ENCODE data around the gene CCDC144A. TPM values are rescaled to one million over a fixed set of nuclear protein-coding genes. Genes with fewer than 3 reads are reported as not detected.
"Not testable (repeated sequence)": the region's sequence is repeated elsewhere in the genome, so short reads cannot be mapped to it uniquely, and the experiment has no call there.

The CCDC144A gene
- total RNA-seq, 1 experiment from 2014 or later = 0.26 TPM

DNA sequence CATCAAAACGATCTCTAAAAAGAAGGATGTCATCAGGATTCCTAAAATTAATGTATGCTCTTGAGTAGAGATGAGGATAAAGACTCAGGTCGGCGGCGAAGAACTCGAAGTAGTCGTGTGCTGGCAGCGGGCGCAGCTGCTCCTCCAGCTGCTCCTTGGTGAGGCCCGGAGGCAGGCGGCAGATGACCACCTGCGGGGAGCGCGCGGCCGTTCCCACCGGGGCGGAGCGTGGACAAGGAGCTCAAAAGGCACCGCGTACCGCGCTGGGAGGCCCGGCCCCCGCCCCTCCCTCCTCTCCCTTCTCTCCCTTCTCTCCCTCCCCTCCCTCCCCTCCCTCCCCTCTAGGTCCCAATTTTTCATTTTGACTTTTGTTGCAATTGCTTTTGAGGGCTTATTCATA lies 56.5 kb downstream of the CCDC144A start:
- H3K9me3 ChIP-seq, DNase-seq, H3K4me3 ChIP-seq, H3K27me3 ChIP-seq, H3K36me3 ChIP-seq: not testable (repeated sequence)

DNA sequence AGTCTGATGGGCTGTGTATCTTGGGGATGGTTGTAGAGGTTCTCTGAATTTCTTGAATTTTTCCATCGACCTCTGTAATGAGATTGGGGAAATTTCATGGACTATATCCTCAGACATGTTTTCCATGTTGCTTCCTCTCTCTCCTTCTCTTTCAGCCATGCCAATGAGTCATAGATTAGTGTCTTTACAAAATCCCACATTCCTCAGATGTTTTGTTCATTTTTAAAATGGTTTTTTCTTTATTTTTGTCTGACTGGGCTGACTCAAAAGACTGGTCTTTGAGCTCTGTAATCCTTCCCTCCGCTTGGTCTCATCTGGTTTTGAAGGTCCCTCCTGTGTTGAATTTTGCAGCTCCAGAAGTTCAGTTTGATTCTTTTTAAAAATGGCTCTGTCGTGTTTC lies 60.5 kb downstream of the CCDC144A start:
- H3K36me3 ChIP-seq, H3K27me3 ChIP-seq, H3K9me3 ChIP-seq, DNase-seq, H3K4me3 ChIP-seq: not testable (repeated sequence)

DNA sequence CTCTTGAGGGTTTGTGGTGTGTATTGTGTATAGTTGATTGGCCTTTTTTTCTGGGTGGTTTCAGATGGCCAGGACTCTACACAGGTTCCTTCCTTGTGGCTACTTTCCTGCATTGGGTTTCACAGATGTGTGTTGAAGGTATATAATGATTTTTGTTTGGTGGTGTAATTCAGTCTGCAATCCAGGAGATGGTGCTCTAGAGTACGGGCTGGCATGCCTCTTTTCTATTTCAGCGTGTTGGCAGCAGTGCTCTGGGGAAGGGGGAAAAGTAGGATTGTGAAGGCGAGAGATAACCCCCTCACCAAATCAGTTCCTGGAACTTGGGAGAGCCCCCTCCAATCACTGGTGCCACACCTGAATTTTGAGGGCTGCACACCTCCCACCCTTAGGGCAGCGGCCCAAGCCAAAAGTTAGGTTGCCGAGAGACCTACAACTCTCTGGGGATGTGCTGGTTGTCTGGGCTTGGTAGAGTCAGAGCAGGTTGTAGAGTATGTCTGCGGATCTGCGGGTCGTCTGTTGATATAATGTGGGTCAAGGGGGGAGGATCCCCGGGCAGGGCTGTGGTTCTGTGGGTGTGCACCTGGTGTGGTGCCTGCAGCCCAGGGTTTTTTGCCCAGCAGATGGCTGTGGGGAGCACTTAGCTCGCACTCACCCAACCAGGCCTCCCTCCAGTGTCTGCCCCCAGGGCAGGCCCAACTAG lies 61.3 kb downstream of the CCDC144A start:
- H3K27me3 ChIP-seq, H3K36me3 ChIP-seq, DNase-seq, H3K4me3 ChIP-seq, H3K9me3 ChIP-seq: not testable (repeated sequence)

DNA sequence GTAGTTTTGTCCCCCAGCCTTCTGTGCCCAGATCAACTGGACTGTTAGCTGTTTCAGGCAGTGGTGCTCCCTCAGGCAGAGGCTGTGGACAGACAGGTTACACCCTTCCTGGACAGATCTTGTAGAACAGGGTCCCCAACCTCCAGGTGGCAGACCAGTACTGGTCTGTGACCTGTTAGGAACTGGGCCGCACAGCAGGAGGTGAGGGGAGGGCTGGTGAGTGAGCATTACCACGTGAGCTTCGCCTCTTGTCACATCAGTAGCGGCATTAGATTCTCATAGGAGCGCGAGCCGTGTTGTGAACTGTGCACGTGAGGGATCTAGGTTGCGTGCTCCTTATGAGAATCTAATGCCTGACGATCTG lies 61.9 kb downstream of the CCDC144A start:
- H3K27me3 ChIP-seq, H3K36me3 ChIP-seq, H3K9me3 ChIP-seq, DNase-seq, H3K4me3 ChIP-seq: not testable (repeated sequence)

DNA sequence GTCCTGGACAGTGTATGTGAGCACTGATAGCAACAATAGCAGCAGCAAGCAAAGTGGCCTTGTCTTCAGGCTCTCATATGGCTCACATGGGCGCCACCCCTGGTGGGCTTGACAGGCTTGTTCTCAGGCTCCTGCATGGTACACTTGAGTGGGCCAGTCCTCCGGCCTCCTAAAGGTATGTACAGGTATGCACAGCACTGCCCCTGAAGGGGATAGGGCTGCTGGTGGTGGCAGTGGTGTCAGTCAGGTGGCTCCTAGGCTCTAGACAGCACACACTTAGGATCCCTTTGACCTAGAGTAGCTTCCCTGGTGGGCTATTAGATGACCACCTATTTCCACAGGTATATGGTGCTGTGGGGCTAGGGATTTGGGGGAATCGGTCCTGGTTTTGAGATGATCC lies 67.5 kb downstream of the CCDC144A start:
- not testable (repeated sequence) for H3K4me3 ChIP-seq

DNA sequence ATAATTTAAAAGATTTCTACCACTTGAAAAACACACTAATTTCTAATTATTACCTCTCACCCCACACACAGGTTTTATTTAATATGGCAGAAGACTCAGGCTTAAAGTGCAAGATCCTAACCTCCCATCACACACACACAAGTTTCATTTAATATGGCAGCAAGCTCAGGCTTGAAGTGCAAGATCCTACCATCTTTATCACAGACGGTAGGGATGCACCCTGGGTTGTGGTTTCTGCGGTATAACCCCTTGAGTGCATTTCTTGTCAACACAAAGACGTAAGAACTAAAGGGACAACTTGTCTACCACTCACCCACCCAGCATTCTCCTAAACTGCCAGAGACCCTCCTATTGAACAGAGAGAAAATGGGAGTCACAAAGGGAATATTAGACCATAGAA lies 68.1 kb downstream of the CCDC144A start:
- not testable (repeated sequence) for DNase-seq, H3K36me3 ChIP-seq, H3K4me3 ChIP-seq, H3K9me3 ChIP-seq, H3K27me3 ChIP-seq

More for the DNA sequence above, 67.5 kb downstream of the CCDC144A start:
- not testable (repeated sequence) for DNase-seq, H3K9me3 ChIP-seq, H3K36me3 ChIP-seq, H3K27me3 ChIP-seq

DNA sequence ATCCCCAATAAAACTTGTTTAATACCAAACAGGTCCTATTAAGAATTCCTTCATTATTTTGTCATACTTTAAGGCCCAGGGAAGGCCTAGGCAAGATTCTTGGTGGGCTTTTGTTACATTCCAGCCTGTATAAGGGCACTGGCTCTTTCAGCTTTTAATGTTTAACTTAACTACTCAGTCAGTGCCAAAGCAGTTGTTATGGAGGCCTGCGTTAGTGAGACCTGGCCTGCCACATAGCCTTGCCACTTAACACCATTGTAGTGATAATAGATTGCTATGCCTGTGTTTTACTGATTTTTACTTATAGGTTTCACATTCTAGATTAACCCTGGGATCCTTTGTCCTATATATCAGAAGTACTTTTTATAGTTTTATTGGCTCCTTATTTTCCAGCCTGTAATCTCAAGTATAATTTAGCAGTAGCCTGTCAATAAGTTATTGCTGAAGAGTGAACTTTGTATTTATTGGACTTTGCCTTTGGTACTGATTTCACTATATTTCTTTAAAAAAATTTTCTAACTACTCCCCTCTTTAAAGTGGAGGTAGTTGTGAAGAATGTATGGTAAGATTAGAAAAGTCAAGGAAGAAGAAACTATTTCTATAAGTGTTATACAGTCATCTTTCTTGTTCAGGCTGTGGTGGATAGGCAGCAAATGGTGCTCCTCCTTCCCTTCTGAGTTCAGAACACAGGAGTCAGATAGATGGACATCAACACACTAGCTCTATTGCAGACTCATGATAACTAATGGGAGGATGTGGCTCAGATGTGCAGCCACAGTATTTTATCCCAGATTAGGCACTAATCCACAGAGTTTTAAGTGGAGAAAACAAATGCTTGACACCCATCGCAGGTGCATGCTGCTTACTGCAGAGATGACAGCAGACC lies 78.5 kb downstream of the CCDC144A start:
- not testable (repeated sequence) for H3K27me3 ChIP-seq, DNase-seq, H3K4me3 ChIP-seq, H3K36me3 ChIP-seq, H3K9me3 ChIP-seq

DNA sequence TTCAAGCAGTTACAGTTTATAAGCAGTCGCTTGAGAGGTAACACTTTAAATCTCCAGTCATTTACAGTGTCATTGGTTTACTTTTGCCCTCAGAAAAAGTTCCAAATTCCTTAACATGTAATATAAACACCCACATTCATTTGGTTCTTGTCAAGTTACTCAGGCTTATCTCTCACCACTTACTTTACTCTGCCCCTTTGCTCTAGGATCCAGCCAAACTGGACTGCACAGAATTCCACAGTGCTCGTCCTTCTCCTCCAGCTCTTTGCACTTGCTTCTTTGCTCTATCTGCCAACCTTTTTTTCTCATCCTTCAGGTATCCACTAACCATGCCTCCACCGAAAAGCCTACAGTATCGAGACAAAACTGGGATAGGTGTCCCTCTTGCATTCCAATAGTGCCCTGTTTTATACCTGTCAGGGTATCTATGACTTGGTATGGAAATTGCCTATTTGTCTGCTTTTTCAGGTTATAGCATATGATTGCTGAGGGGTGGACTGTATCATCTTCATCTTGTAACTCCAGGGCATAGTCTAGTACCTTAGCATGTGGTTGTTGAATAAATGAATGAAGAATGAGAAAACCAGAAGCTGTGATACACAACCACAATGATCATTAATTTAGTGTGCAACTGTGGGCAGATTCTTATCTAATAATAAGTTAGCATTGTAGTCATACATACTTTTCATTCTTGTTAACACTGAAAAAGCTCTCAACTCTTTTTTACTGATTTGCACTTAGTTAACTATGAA lies 82.5 kb downstream of the CCDC144A start:
- H3K4me3 ChIP-seq, DNase-seq, H3K27me3 ChIP-seq, H3K9me3 ChIP-seq, H3K36me3 ChIP-seq: not testable (repeated sequence)

DNA sequence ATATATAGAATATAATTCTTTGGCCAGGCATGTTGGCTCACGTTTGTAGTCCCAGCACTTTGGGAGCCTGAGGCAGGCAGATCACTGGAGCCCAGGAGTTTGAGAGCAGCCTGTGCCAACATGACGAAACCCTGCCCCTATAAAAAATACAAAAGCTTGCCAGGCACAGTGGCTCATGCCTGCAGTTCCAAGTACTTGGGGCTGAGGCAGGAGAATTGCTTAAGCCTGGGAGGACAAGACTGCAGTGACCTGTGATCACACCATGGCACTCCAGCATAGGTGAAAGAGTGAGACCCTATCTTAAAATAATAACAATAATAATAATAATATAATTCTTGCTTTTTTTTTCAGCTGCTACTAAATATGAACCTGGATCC lies 83.1 kb downstream of the CCDC144A start:
- H3K27me3 ChIP-seq, H3K9me3 ChIP-seq, H3K4me3 ChIP-seq, DNase-seq, H3K36me3 ChIP-seq: not testable (repeated sequence)

DNA sequence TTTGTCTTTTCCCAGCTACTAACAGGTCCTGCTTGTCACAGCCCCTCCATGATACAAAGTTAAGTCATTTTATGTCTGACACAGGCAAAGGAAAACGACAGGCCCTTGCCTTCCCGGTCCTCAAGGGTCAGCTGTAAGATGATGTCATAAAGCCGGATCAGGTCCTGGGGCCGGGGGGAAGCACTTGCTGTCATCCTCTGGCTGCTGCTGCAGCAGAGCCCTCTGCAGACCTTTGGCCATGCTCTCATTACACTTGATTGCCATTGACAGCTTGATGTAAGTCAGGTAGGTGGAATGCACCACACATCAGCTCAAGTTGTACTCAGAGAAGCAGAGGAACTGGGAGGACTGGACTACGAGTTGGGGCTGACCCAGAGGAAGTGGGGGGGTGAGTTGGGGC lies 97.8 kb downstream of the CCDC144A start:
- H3K27me3 ChIP-seq, H3K9me3 ChIP-seq, DNase-seq, H3K36me3 ChIP-seq, H3K4me3 ChIP-seq: not testable (repeated sequence)

DNA sequence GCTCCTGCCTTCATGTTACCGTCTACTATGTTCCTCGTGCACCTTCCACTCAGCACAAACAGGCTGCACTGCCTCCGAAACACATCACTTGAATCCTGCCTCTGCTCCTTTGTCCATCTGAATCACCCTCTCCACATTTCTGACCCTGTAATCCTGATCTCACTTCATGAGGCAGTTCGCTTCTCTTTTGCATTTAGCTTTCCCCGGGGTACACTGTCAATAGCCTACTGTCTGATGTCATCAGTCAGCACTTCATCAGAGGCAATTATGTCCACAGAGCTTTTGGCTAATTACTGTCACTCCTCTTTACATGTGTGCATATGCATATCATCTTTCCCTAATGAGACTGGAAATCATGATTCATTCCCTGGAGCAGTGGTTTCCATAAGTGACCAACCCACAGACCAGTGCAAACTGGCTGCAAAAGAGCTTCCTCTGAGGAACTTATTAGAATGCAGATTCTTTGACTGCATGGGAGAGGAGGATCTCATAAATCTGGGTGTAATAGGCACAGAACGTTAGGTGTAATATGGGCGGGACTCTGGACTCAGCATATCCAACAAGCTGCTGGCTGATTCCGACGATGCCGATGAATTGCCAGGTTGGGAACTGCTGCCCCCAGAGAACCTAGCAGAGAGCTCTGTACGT lies 99.0 kb downstream of the CCDC144A start:
- H3K9me3 ChIP-seq, H3K27me3 ChIP-seq, H3K36me3 ChIP-seq, H3K4me3 ChIP-seq, DNase-seq: not testable (repeated sequence)

DNA sequence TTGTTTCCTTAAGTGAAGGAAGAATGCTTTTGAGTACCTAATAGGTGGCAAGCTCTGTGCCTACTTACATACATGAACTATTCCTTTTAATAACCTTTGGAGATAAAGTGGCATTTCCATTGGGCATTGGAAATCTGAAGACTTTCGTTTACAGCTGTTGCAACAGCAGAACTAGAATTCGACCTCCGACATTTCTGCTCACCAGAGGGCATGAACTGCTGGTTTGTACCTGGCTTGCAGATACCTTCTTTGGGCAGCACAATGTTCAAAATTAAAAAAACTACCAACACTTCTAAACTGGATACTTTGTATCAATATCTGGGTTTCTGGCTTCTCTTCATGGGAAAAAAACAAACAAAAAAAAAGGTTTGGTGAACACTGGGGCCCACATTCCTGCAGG lies 99.6 kb downstream of the CCDC144A start:
- H3K9me3 ChIP-seq, H3K27me3 ChIP-seq, H3K4me3 ChIP-seq, DNase-seq, H3K36me3 ChIP-seq: not testable (repeated sequence)

DNA sequence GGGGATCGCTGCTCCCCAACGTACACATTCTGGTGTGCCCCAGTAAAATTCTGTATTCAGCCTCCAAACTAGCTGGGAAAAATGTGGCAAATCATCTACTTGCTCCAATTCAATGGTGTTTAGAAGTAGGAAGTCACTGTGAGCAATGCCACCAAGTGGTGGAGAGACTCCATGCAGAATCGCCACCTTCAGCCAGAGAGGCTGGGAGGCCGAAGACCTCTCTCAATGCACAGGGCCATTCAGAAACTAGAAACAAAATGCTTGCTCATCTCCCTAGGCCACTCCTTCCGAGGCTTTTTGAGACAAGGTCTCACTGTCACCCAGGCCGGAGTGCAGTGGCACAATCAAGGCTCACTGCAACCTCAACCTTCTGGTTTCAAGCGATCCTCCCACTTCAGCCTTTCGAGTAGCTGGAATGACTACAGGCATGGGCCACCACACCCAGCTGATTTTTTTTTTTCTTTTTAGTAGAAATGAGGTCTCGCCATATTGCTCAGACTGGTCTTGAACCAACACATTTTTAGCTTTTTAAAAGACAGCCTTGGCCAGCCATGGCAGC lies 100.4 kb downstream of the CCDC144A start:
- H3K36me3 ChIP-seq, H3K4me3 ChIP-seq, H3K9me3 ChIP-seq, H3K27me3 ChIP-seq, DNase-seq: not testable (repeated sequence)

DNA sequence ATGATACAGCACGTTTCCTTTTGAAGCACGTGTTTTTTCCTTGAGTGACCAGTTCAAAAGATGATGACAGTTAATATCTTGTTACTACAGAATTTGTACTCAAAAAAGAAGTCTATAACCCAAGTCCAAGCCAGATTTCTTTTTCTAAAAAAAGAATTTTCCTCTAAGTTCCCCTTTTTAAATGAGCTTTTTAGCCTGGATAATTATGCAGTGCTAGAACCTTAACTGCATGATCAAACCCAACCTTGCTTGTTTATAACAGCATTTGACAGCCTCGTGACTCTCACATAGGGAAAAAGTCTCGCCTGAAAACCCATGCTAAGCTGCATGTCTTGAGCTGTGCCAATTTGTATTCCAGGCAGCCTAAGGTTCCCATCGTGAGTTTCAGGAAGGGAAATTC lies 104.2 kb downstream of the CCDC144A start:
- H3K9me3 ChIP-seq, H3K4me3 ChIP-seq, H3K27me3 ChIP-seq, DNase-seq, H3K36me3 ChIP-seq: not testable (repeated sequence)

DNA sequence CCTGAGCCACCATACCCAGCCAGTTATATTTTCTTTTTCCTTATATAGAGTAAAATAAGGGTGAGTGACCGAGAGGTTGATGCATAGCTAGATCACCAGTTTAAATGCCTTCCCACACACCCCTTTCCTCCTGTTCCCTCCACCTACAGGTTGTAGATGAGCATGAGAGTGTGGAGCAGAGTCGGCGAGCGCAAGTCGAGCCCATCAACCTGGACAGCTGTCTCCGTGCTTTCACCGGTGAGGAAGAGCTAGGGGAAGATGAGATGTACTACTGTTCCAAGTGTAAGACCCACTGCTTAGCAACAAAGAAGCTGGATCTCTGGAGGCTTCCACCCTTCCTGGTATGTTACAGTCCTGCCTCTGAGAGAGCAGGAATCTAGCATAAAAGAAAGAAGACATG lies 105.9 kb downstream of the CCDC144A start:
- H3K27me3 ChIP-seq, H3K4me3 ChIP-seq, H3K36me3 ChIP-seq, H3K9me3 ChIP-seq, DNase-seq: not testable (repeated sequence)

DNA sequence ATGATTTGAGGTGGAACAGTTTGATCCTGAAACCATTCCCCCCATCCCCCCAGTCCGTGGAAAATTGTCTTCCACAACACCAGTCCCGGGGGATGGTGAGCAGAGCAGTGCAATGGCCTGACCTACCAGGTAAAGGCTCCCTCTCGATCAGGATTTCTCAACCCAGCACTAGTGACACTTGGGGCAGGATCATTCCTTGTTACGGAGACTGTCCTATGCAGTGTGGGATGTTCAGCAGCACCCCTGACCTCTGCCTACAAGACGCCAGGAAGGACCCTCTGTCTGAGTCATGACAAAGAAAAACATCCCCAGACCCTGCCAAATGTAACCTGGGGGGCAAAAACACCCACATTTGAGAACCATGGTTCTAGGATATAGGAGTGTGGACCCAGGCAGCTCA lies 114.8 kb downstream of the CCDC144A start:
- not testable (repeated sequence) for H3K27me3 ChIP-seq, H3K9me3 ChIP-seq, H3K4me3 ChIP-seq, DNase-seq, H3K36me3 ChIP-seq

DNA sequence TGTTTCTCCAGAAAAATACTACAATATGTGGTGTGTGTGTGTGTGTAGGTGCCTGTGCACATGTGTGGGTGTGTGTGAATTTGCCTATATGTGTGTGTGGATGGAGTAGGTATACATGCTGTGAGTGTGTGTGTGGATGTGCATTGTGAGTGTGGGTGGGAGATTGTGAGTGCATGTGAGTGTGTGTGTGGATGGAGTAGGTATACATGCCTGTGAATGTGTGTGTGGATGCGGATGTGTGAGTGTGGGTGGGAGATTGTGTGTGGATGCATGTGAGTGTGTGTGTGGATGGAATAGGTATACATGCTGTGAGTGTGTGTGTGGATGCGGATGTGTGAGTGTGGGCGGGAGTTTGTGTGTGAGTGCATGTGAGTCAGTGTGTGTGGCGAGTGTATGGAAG lies 116.6 kb downstream of the CCDC144A start:
- DNase-seq, H3K9me3 ChIP-seq, H3K27me3 ChIP-seq, H3K4me3 ChIP-seq, H3K36me3 ChIP-seq: not testable (repeated sequence)
